Colonic mucosa (tissue), 4 donors: Measurements from ENCODE around the gene FAM98B. TPM values are rescaled to one million over a fixed set of nuclear protein-coding genes. Genes with fewer than 3 reads are reported as not detected.

Experiments used
- DNase-seq: peaks from one replicate; pipeline ENCODE4 v3.0.0-alpha.2; 2020
- H3K27ac ChIP-seq: fragments of 200-600 bp; one replicate; pipeline ENCODE4 v1.8.0; 2021
- H3K27me3 ChIP-seq: fragments of 200-600 bp; one replicate; pipeline ENCODE4 v1.8.0; 2021
- H3K36me3 ChIP-seq: fragments of 200-600 bp; one replicate; pipeline ENCODE4 v1.8.0; 2021
- H3K4me1 ChIP-seq: fragments of 200-600 bp; one replicate; pipeline ENCODE4 v1.8.0; 2021; ENCODE audit warnings: mild to moderate bottlenecking
- H3K4me3 ChIP-seq: fragments of 200-600 bp; one replicate; pipeline ENCODE4 v1.8.0; 2021
- H3K9ac ChIP-seq, 2 donors: one replicate each; pipeline ENCODE4 v1.7.0; 2013; ENCODE audit warnings: control low read depth in 2 of 2, low read depth in 2 of 2, low read length in 2 of 2
- H3K9me3 ChIP-seq: fragments of 200-600 bp; one replicate; pipeline ENCODE4 v1.8.0; 2021
- CTCF ChIP-seq: fragments of 200-600 bp; IDR thresholded peaks from one replicate; pipeline ENCODE4 v1.8.0; 2022; ENCODE audit warnings: antibody characterized with exemption, mild to moderate bottlenecking
- intact Hi-C: fragments of 100-400 bp; cut with DNase I; formaldehyde crosslinking; loops from one replicate; pipeline ENCODE4 v1.14.1; 2022
- total RNA-seq, 2 donors: library from RNA; stranded (reverse); fragmentation: NEBNext Ultra II Directional in 1 of 2; extraction: Animal tissue kit (Norgen Biotek cat#: 25700) in 1 of 2; gene quantifications; one replicate each; pipeline ENCODE4 v1.2.1, GENCODE V29; 2021
- donor health status: healthy.
- donor health status: DM: no; HTN: no; CAD: no.
- donor health status: DM: no; HTN: no; CAD: no.

The FAM98B gene
- total RNA-seq, 2 donors from 2014 or later: 20.0 to 20.9 TPM

- Histone ChIP-seq H3K4me3 (no peak overlapping the region), H3K9me3 (no peaks in the 10 kb centered on the region), H3K4me1 (no peaks in the 10 kb centered on the region), H3K9ac (no peak overlapping the region), H3K27me3 (no peaks in the 10 kb centered on the region), H3K36me3 (no peaks in the 10 kb centered on the region), H3K27ac (no peak overlapping the region)
- peak; percentile 40 for DNase-seq
- peak; percentile 60 for TF ChIP-seq CTCF
- intact Hi-C loops: loop anchor here (10.0 kb wide), 1 partner anchor 211 kb away; no protein-coding TSS in a partner anchor
Measured at GRCh38 chr15:38474155-38474757, 20.3 kb downstream of the FAM98B start.

GRCh38 chr15:38475361-38475760 is 21.4 kb downstream of the FAM98B start:
- no peaks in the 10 kb centered on the region for H3K36me3 ChIP-seq
- TF ChIP-seq CTCF: no peak
- no peaks in the 10 kb centered on the region for H3K9me3 ChIP-seq
- H3K27ac ChIP-seq: no peak overlapping the region
- intact Hi-C loops: loop anchor here (5.0 to 10.0 kb wide), 2 partner anchors 87 to 209 kb away; partner anchors contain the start of gene RASGRP1
- DNase-seq: no peak
- H3K4me3 ChIP-seq: no peak overlapping the region
- no peaks in the 10 kb centered on the region for H3K27me3 ChIP-seq
- H3K4me1 ChIP-seq: no peaks in the 10 kb centered on the region
- no peak overlapping the region for H3K9ac ChIP-seq

GRCh38 chr15:38476120-38476519 is 22.2 kb downstream of the FAM98B start:
- Histone ChIP-seq H3K36me3 (no peaks in the 10 kb centered on the region), H3K9ac (no peak overlapping the region), H3K4me3 (no peak overlapping the region), H3K9me3 (no peaks in the 10 kb centered on the region), H3K27me3 (no peaks in the 10 kb centered on the region), H3K4me1 (no peaks in the 10 kb centered on the region), H3K27ac (no peak overlapping the region)
- TF ChIP-seq CTCF: no peak
- DNase-seq: no peak
- intact Hi-C loops: loop anchor here (5.0 to 10.0 kb wide), 2 partner anchors 86 to 209 kb away; partner anchors contain the start of gene RASGRP1

GRCh38 chr15:38477637-38478036 is 23.7 kb downstream of the FAM98B start:
- H3K27ac ChIP-seq: no peak overlapping the region
- no peak overlapping the region for H3K9ac ChIP-seq
- H3K9me3 ChIP-seq: no peaks in the 10 kb centered on the region
- no peak overlapping the region for H3K4me3 ChIP-seq
- peaks cover 6% of the 10 kb centered on the region for H3K4me1 ChIP-seq
- no peaks in the 10 kb centered on the region for H3K27me3 ChIP-seq
- no peak for DNase-seq
- TF ChIP-seq CTCF: no peak
- intact Hi-C loops: loop anchor here (5.0 to 10.0 kb wide), 2 partner anchors 85 to 207 kb away; partner anchors contain the start of gene RASGRP1
- no peaks in the 10 kb centered on the region for H3K36me3 ChIP-seq

DNA sequence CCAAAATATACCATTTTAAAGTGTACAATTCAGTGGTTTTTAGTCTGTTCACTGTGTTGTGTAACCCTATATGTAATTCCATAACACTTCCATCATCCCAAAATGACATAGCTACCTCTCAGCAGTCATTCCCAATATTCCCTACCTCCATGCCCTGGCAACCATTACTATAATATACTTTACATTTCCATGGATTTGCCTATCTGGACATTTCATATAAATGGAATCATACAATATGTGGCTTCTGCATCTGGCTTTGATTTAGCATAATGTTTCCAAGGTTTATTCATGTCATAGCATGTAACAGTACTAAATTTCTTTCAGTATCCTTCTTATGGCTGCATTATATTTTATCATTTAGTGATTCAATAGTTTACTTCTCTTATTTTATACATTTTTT is 25.3 kb downstream of the FAM98B start:
- H3K4me3 ChIP-seq: no peak overlapping the region
- H3K27ac ChIP-seq: no peak overlapping the region
- H3K4me1 ChIP-seq: peaks cover 6% of the 10 kb centered on the region
- H3K9me3 ChIP-seq: no peaks in the 10 kb centered on the region
- intact Hi-C loops: loop anchor here (5.0 to 10.0 kb wide), 2 partner anchors 83 to 206 kb away; partner anchors contain the start of gene RASGRP1
- no peak for TF ChIP-seq CTCF
- H3K36me3 ChIP-seq: no peaks in the 10 kb centered on the region
- H3K9ac ChIP-seq: no peak overlapping the region
- DNase-seq: no peak
- no peaks in the 10 kb centered on the region for H3K27me3 ChIP-seq
